ENCODE data around the gene FREM3.

DNA sequence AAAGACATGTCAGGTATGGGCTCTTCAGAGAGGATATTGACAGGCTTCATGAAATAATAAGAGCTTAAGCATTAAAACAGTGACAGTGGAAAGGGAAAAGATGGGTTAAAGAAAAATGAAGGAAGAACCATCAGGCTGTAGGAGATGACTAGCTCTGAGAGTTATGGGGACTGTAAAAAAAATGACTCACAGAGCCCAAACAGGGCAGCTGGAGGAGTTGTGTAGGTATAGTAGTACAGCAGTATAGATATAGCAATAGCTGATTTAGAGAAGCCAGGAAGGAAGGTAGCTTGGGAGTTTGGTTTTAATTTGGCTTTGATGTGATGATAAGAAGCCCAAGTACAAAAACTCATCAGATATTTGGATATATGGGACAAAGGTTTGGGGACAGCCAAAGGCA is 66.6 kb downstream of the FREM3 start:
- TF ChIP-seq GATA2 (IDR thresholded peaks at IDR 0.05; ENCODE audit: low read depth, low read length) = no peak
- TF ChIP-seq GATA3 (IDR thresholded peaks at IDR 0.05; ENCODE audit: low read depth, low read length) = no peak

Measured in SH-SY5Y (cell line).